GM19239 (cell line): ENCODE data around the gene SELENOI.
"Not testable (repeated sequence)": the region's sequence is repeated elsewhere in the genome, so short reads cannot be mapped to it uniquely, and the experiment has no call there.

ENCODE experiments used
- DNase-seq: peaks from one replicate; pipeline ENCODE4 v3.0.0; 2011; ENCODE audit warnings: low spot score; ENCODE audit not compliant: insufficient read length
- FAIRE-seq: peaks from 2 replicates; lab custom pipeline; 2011; peaks lifted over from hg19 to GRCh38; lab: Jason Lieb, UNC

Gene SELENOI

GRCh38 chr2:26355038-26355995 is 9.4 kb downstream of the SELENOI start:
- DNase-seq (no peak), FAIRE-seq (no peak)

- FAIRE-seq (no peak), DNase-seq (no peak)
These were observed 10.2 kb downstream of the SELENOI start for GRCh38 chr2:26356111-26356510.

GRCh38 chr2:26356771-26357170 is 10.8 kb downstream of the SELENOI start:
- DNase-seq (no peak), FAIRE-seq (no peak)

GRCh38 chr2:26359886-26360473 is 14.0 kb downstream of the SELENOI start:
- no peak for DNase-seq
- no peak for FAIRE-seq

- no peak for DNase-seq
- no peak for FAIRE-seq
These were observed 17.4 kb downstream of the SELENOI start for GRCh38 chr2:26363323-26363722.

- DNase-seq (no peak), FAIRE-seq (no peak)
These were observed 18.0 kb downstream of the SELENOI start for GRCh38 chr2:26363958-26364357.

- FAIRE-seq (no peak), DNase-seq (no peak)
These were observed 18.7 kb downstream of the SELENOI start for GRCh38 chr2:26364669-26365068.

- FAIRE-seq (no peak), DNase-seq (no peak)
These were observed 21.0 kb downstream of the SELENOI start for GRCh38 chr2:26366957-26367356.

- DNase-seq, FAIRE-seq: not testable (repeated sequence)
These were observed 23.7 kb downstream of the SELENOI start for GRCh38 chr2:26369664-26370063.

GRCh38 chr2:26370909-26371308 is 25.0 kb downstream of the SELENOI start:
- DNase-seq, FAIRE-seq: not testable (repeated sequence)

GRCh38 chr2:26376799-26377198 is 30.9 kb downstream of the SELENOI start:
- DNase-seq (no peak), FAIRE-seq (peak; percentile 21)

GRCh38 chr2:26380281-26380680 is 34.3 kb downstream of the SELENOI start:
- FAIRE-seq (no peak), DNase-seq (no peak)

- no peak for FAIRE-seq
- DNase-seq: no peak
These were observed 36.6 kb downstream of the SELENOI start for GRCh38 chr2:26382564-26382963.

GRCh38 chr2:26384183-26384582 is 38.2 kb downstream of the SELENOI start:
- no peak for DNase-seq
- no peak for FAIRE-seq

- FAIRE-seq: no peak
These were observed 38.7 kb downstream of the SELENOI start for GRCh38 chr2:26384597-26384996.

GRCh38 chr2:26387189-26387588 is 41.2 kb downstream of the SELENOI start:
- FAIRE-seq (no peak), DNase-seq (no peak)

More at GRCh38 chr2:26384597-26384996, 38.7 kb downstream of the SELENOI start:
- DNase-seq: no peak

- DNase-seq: no peak
- no peak for FAIRE-seq
These were observed 48.8 kb downstream of the SELENOI start for GRCh38 chr2:26394694-26395093.

GRCh38 chr2:26395394-26395793 is 49.5 kb downstream of the SELENOI start:
- DNase-seq: no peak
- no peak for FAIRE-seq

GRCh38 chr2:26396734-26397298 is 50.9 kb downstream of the SELENOI start:
- FAIRE-seq: no peak
- no peak for DNase-seq

- DNase-seq (no peak), FAIRE-seq (no peak)
These were observed 53.9 kb downstream of the SELENOI start for GRCh38 chr2:26399771-26400376.

- DNase-seq: no peak
- no peak for FAIRE-seq
These were observed 54.8 kb downstream of the SELENOI start for GRCh38 chr2:26400723-26401122.
